Subcutaneous adipose tissue (tissue), 4 donors: ENCODE measurements around the gene PCTP. TPM values are rescaled to one million over a fixed set of nuclear protein-coding genes. Genes with fewer than 3 reads are reported as not detected.

ENCODE experiments used
- CTCF ChIP-seq: fragments of 450-650 bp; IDR thresholded peaks from one replicate; pipeline ENCODE4 v1.5.1; 2016; ENCODE audit warnings: low read depth, mild to moderate bottlenecking, control low read depth, antibody characterized with exemption, moderate library complexity
- total RNA-seq, 4 donors: library from RNA; depleted of rRNA; stranded (reverse); fragments of >200 nt; gene quantifications; one replicate each; pipeline ENCODE4 v1.1.0, GENCODE V29; 2016

Gene PCTP
- total RNA-seq, 4 donors from 2014 or later: 24.9 to 32.3 (median 26.5) TPM

- TF ChIP-seq CTCF: no peak
These were observed 5.8 kb downstream of the PCTP start for GRCh38 chr17:55756689-55757088.

- no peak for TF ChIP-seq CTCF
These were observed 6.8 kb downstream of the PCTP start for GRCh38 chr17:55757659-55758058.

DNA sequence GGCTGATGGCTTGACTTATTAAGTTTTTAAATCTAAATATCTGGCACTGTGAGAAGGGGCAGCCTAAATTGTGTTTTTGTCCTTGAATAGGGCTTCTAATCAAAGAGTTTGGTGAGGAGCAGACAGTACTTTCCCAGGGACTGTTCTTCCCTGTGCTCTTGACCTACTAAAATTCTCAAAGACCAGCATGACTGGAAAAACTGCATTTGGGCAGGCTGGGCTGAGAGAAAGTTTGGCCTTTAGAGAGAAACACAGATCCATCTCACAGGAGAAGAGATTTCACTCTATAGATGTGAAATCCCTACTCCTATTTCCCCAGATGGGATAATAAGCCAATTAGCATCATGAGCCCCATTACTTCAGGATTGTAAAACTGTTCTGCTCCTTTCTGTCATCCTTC, 7.3 kb downstream of the PCTP start:
- no peak for TF ChIP-seq CTCF

DNA sequence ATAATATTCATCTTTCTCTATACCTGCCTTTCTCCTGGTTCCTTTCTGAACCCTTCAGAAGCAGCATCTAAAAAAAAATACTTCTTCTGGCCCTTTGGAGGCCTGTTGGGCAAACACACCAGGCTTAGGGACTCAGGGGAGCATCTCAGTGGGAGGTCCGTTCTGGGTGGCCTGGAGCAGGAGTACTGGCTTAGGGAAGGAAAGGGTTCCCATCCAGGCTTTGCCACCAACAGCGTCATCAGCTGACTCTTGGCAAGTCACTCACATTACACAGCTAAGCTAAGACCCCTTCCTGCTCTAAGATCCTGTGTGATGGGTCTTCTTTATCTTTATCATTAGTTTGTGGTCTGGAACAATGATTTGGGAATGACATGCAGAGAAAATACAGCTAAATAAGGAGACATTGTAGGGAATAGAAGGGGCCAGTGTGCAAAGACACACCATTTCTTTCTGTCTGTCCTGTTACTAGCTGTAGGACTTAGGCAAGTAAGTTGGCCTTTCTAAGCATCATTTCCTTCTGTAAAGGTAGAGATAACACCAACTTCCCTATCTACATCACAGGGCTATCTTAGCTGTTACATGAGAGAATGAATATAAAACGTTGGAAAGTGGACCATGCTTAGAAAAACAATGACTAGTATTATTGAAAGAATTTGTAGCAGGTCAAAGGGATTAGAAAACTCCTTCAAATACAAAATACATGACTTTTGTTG, 9.9 kb downstream of the PCTP start:
- no peak for TF ChIP-seq CTCF

GRCh38 chr17:55762086-55762858, 11.4 kb downstream of the PCTP start:
- no peak for TF ChIP-seq CTCF

GRCh38 chr17:55763856-55764255, 13.0 kb downstream of the PCTP start:
- TF ChIP-seq CTCF: no peak

DNA sequence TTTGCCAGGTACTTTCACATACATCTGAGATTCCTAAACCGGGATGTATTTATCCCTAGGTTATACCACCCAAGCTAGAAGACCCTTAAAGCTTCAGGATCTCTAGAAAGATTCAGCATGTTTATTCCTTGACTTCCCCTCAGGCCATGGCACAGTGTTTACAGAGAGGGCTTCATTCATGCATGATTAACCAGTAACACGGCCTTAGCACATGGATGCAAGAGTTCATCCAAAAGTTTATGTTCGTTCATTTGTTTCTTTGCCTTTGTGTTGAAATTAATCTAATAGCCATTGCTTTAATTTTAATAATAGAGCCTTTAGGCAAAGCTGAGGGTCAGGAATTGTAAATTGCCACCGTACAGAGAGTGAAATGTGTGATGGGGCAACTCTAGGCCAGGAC, 13.8 kb downstream of the PCTP start:
- no peak for TF ChIP-seq CTCF
